Measurements from ENCODE around the gene TTLL8. TPM values are rescaled to one million over a fixed set of nuclear protein-coding genes. Genes with fewer than 3 reads are reported as not detected.

The TTLL8 gene
- total and polyA plus RNA-seq, 2 of the 8 experiments (the other 6 are each of a cell fraction or from before 2014, with no cell fraction given) = not detected

- peaks cover 0 to 3% (median under 1%) of the 10 kb centered on the region in 4 experiments; a peak in 4 of 7 replicates for H3K4me1 ChIP-seq (replicated peaks in 1 of 4; ENCODE audit: control insufficient read depth in 3 of 4, insufficient read depth in 4 of 4, low read length in 3 of 4)
- FAIRE-seq (no peak), DNase-seq (ENCODE audit: low read depth in 1 of 2, low spot score in 2 of 2) (no peak)
- H2BK5ac ChIP-seq (ENCODE audit: low read depth, low read length) = no peak overlapping the region
- no peak overlapping the region for H2BK120ac ChIP-seq (replicated peaks; ENCODE audit: low read depth, low read length)
- no peaks in the 10 kb centered on the region for H3K79me2 ChIP-seq (ENCODE audit: control insufficient read depth in 1 of 2, insufficient read depth in 2 of 2, low read length in 2 of 2)
- ChIA-PET POLR2A (ENCODE audit: partially characterized antibody) (no interaction called here), CTCF (ENCODE audit: partially characterized antibody) (interaction anchor here (0.9 kb wide), 1 partner anchor 27 kb away, joined by 3 read pairs; no protein-coding TSS in a partner anchor)
- H3K36me3 ChIP-seq (ENCODE audit: control insufficient read depth in 2 of 4, insufficient read depth in 4 of 4, low read length in 3 of 4) = no peaks in the 10 kb centered on the region
- H3K27me3 ChIP-seq (replicated peaks in 1 of 4; ENCODE audit: control insufficient read depth in 3 of 4, extremely low read depth in 1 of 4, insufficient read depth in 3 of 4, low read length in 3 of 4) = no peaks in the 10 kb centered on the region; a peak in 1 of 7 replicates
- H2BK20ac ChIP-seq (ENCODE audit: low read length) = no peak overlapping the region
- H3K79me1 ChIP-seq (ENCODE audit: low read depth, low read length) = no peaks in the 10 kb centered on the region
- H2BK12ac ChIP-seq (ENCODE audit: low read depth, low read length) = no peak overlapping the region
- H2BK15ac ChIP-seq (ENCODE audit: low read length) = no peak overlapping the region
- no peak overlapping the region for H4K91ac ChIP-seq (replicated peaks; ENCODE audit: insufficient read length, low read length)
- no peak overlapping the region for H3K23ac ChIP-seq (ENCODE audit: insufficient read length)
- peaks cover 0 to 2% of the 10 kb centered on the region in 2 experiments for H4K20me1 ChIP-seq (replicated peaks in 1 of 2; ENCODE audit: control insufficient read depth in 1 of 2, insufficient read depth in 2 of 2, low read length in 2 of 2)
- WGBS, 2 experiments (ENCODE audit: extremely low coverage in 1 of 2, insufficient coverage in 1 of 2, insufficient read length in 1 of 2, insufficient replicate concordance in 2 of 2, low coverage in 1 of 2, low lambda C conversion rate in 2 of 2, missing lambda C conversion rate in 1 of 2) = 94% methylated on average over 22 of the region's 22 CpGs; no CpG with 5 or more reads in 1 of the 2 experiments
- no peak overlapping the region for H4K5ac ChIP-seq (ENCODE audit: insufficient read length, low read depth, low read length)
- H3K18ac ChIP-seq (ENCODE audit: extremely low read depth, low read length) = no peak overlapping the region
- no peak overlapping the region for H3K4me2 ChIP-seq (ENCODE audit: insufficient read depth in 1 of 2, low read depth in 2 of 2, low read length in 2 of 2)
- H3K9ac ChIP-seq (replicated peaks in 1 of 4; ENCODE audit: extremely low read depth in 1 of 4, low read depth in 3 of 4, low read length in 3 of 4) = no peak overlapping the region
- H4K8ac ChIP-seq (ENCODE audit: extremely low read depth, insufficient read depth, low read length) = no peak overlapping the region
- H3K27ac ChIP-seq (ENCODE audit: low read depth, low read length) = no peak overlapping the region
- no peak overlapping the region for H3K4me3 ChIP-seq (ENCODE audit: extremely low read depth in 1 of 4, insufficient read depth in 2 of 4, low read depth in 3 of 4, low read length in 4 of 4)
- H3K56ac ChIP-seq (replicated peaks; ENCODE audit: insufficient read length, low read depth, low read length) = no peak overlapping the region
- H3K9me3 ChIP-seq (ENCODE audit: insufficient read depth in 2 of 2, low read depth in 1 of 2, low read length in 1 of 2) = peaks cover 0 to 7% of the 10 kb centered on the region in 2 experiments; a peak in 1 of 4 replicates
- H3K23me2 ChIP-seq (ENCODE audit: low read depth, low read length) = no peaks in the 10 kb centered on the region
- H2AK5ac ChIP-seq (ENCODE audit: low read depth, low read length) = no peak overlapping the region
- no peak overlapping the region for H2AFZ ChIP-seq (ENCODE audit: low read length)
- H3K4ac ChIP-seq (replicated peaks; ENCODE audit: insufficient read length, low read depth, low read length) = no peak overlapping the region
- no peak overlapping the region for H3K14ac ChIP-seq (ENCODE audit: insufficient read length)
- TF ChIP-seq MAFK (IDR thresholded peaks at IDR 0.05; ENCODE audit: low read depth, low read length) (no peak), EZH2 (IDR thresholded peaks at IDR 0.05; ENCODE audit: low read depth, low read length, severe bottlenecking) (no peak), JUND (IDR thresholded peaks at IDR 0.05; ENCODE audit: low read length) (no peak), SRF (IDR thresholded peaks at IDR 0.05; ENCODE audit: low read depth, low read length) (no peak), ASH2L (IDR thresholded peaks at IDR 0.05; ENCODE audit: low read length) (no peak), TEAD4 (IDR thresholded peaks at IDR 0.05; ENCODE audit: low read depth, low read length) (no peak), NANOG (IDR thresholded peaks at IDR 0.05; ENCODE audit: insufficient read depth, low read depth, low read length, poor library complexity, severe bottlenecking) (no peak), POLR2AphosphoS5 (IDR thresholded peaks at IDR 0.05; ENCODE audit: low read depth, low read length) (no peak), KDM1A (IDR thresholded peaks at IDR 0.05; ENCODE audit: borderline replicate concordance, low read length) (no peak), EGR1 (IDR thresholded peaks at IDR 0.05; ENCODE audit: borderline replicate concordance, low read depth, low read length) (no peak)
Observed at GRCh38 chr22:50090412-50090714, 32.3 kb upstream of the TTLL8 start.

Data from H1 (cell line).